OCI-LY1 (cell line): ENCODE data around the gene PLBD2.
"Not testable (repeated sequence)": the region's sequence is repeated elsewhere in the genome, so short reads cannot be mapped to it uniquely, and the experiment has no call there.

Experiments
- H2AFZ ChIP-seq: fragments of 200-600 bp; sonication (generic), shearing (Covaris generic); 2 replicates; pipeline ENCODE4 v1.6.0; 2014; ENCODE audit warnings: antibody characterized with exemption, mild to moderate bottlenecking, low read length
- H3F3A ChIP-seq: fragments of 200-600 bp; sonication (generic), shearing (Covaris generic); 2 replicates; pipeline ENCODE4 v1.6.0; 2014; ENCODE audit warnings: mild to moderate bottlenecking, antibody characterized with exemption, low read length, moderate library complexity; ENCODE audit not compliant: insufficient read depth
- H3K27ac ChIP-seq: fragments of 200-600 bp; sonication (generic); 2 replicates; pipeline ENCODE4 v1.5.1; 2014; ENCODE audit warnings: low read length, mixed run types, mild to moderate bottlenecking, low read depth; ENCODE audit not compliant: poor library complexity, severe bottlenecking
- H3K27me3 ChIP-seq: fragments of 200-600 bp; sonication (generic); 2 replicates; pipeline ENCODE4 v1.6.0; 2014; ENCODE audit warnings: antibody characterized with exemption, mild to moderate bottlenecking, low read length, moderate library complexity; ENCODE audit not compliant: insufficient read depth
- H3K36me3 ChIP-seq: fragments of 200-600 bp; sonication (generic); 2 replicates; pipeline ENCODE4 v1.6.1; 2014; ENCODE audit warnings: mild to moderate bottlenecking, antibody characterized with exemption, low read length, moderate library complexity, mixed read lengths; ENCODE audit not compliant: insufficient read depth
- H3K4me1 ChIP-seq: fragments of 200-600 bp; sonication (generic); 2 replicates; pipeline ENCODE4 v1.5.1; 2014; ENCODE audit warnings: mild to moderate bottlenecking, low read length, moderate library complexity; ENCODE audit not compliant: insufficient read depth, severe bottlenecking
- H3K4me2 ChIP-seq: fragments of 200-600 bp; sonication (generic), shearing (Covaris generic); 2 replicates; pipeline ENCODE4 v1.6.1; 2014; ENCODE audit warnings: low read length
- H3K4me3 ChIP-seq: fragments of 200-600 bp; sonication (generic); 2 replicates; pipeline ENCODE4 v1.5.1; 2014; ENCODE audit warnings: low read length, low read depth, mild to moderate bottlenecking, mixed read lengths; ENCODE audit not compliant: poor library complexity, severe bottlenecking
- H3K79me2 ChIP-seq: fragments of 200-600 bp; shearing (Covaris generic); 2 replicates; pipeline ENCODE4 v1.6.1; 2016; ENCODE audit warnings: mixed run types, low read length, mixed read lengths; ENCODE audit not compliant: insufficient read depth
- H3K9ac ChIP-seq: fragments of 200-600 bp; sonication (generic), shearing (Covaris generic); 2 replicates; pipeline ENCODE4 v1.6.1; 2014; ENCODE audit warnings: mild to moderate bottlenecking, low read length, mixed read lengths
- H3K9me2 ChIP-seq: fragments of 200-600 bp; sonication (generic), shearing (Covaris generic); 2 replicates; pipeline ENCODE4 v1.6.1; 2014; ENCODE audit warnings: low read depth, mild to moderate bottlenecking, low read length, mixed read lengths
- H3K9me3 ChIP-seq: fragments of 200-600 bp; shearing (Covaris generic); 2 replicates; pipeline ENCODE4 v1.6.1; 2014; ENCODE audit warnings: low read length, mixed read lengths
- H4K20me1 ChIP-seq: fragments of 200-600 bp; sonication (generic), shearing (Covaris generic); 2 replicates; pipeline ENCODE4 v1.6.0; 2016; ENCODE audit warnings: mild to moderate bottlenecking, low read length; ENCODE audit not compliant: insufficient read depth
- EZH2 ChIP-seq: fragments of 200-600 bp; sonication (generic), shearing (Covaris generic); IDR thresholded peaks from 2 replicates; pipeline ENCODE4 v1.8.0; 2017; ENCODE audit warnings: borderline replicate concordance, mixed run types, mild to moderate bottlenecking, antibody characterized with exemption, low read length, moderate library complexity, mixed read lengths
- TF ChIP-seq, protein P1 (sequence below): fragments of 200-600 bp; sonication (generic), shearing (Covaris generic); IDR thresholded peaks from 2 replicates; pipeline ENCODE4 v1.5.1; 2017; ENCODE audit warnings: mild to moderate bottlenecking, antibody characterized with exemption, low read length, moderate library complexity, mixed read lengths

PLBD2 gene

DNA sequence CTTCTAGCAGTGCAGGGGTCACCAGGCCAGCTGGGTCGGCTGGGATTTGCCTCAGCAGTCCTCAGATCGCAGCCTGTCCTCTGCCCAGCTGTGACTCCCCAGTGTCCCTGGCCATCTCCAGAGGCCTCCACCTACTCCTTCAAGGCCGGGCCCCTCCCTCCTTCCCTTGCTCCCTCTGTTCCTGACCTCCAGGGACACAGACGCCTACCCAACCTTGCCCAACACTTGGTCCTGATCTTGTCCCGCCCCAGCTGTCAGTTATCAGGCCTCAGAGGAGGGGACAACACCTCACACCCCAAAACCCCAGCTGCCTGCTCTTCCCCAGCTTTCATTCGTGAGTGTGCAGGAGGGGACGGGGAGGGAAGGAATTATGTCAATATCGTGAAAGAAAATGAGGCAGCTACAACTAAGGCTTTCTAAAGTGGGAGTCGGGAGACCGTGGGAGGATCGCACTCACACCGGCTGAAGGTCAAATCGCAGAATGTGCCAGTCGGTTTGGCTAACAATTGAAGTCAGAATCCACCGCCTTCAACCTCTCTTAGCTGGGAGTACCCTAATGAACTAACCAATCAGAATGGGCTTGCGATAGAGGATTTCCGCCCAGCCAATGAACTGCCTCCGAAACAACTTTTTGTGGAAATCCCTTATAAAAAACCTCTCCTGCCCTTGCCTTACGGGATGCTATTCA is 9.4 kb upstream of the PLBD2 start:
- TF ChIP-seq, protein P1, sequence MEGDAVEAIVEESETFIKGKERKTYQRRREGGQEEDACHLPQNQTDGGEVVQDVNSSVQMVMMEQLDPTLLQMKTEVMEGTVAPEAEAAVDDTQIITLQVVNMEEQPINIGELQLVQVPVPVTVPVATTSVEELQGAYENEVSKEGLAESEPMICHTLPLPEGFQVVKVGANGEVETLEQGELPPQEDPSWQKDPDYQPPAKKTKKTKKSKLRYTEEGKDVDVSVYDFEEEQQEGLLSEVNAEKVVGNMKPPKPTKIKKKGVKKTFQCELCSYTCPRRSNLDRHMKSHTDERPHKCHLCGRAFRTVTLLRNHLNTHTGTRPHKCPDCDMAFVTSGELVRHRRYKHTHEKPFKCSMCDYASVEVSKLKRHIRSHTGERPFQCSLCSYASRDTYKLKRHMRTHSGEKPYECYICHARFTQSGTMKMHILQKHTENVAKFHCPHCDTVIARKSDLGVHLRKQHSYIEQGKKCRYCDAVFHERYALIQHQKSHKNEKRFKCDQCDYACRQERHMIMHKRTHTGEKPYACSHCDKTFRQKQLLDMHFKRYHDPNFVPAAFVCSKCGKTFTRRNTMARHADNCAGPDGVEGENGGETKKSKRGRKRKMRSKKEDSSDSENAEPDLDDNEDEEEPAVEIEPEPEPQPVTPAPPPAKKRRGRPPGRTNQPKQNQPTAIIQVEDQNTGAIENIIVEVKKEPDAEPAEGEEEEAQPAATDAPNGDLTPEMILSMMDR, result no peak
- TF ChIP-seq EZH2, result no peak
- Histone ChIP-seq H3K4me3 (no peak overlapping the region), H3K27me3 (no peaks in the 10 kb centered on the region), H3K36me3 (no peaks in the 10 kb centered on the region), H3F3A (no peaks in the 10 kb centered on the region), H3K27ac (no peak overlapping the region), H3K79me2 (no peaks in the 10 kb centered on the region), H3K9me2 (no peaks in the 10 kb centered on the region), H2AFZ (no peak overlapping the region), H3K4me2 (no peak overlapping the region), H3K4me1 (no peaks in the 10 kb centered on the region), H4K20me1 (no peaks in the 10 kb centered on the region), H3K9me3 (no peaks in the 10 kb centered on the region), H3K9ac (no peak overlapping the region)

- Histone ChIP-seq H3K4me2 (no peak overlapping the region), H3K4me1 (no peaks in the 10 kb centered on the region), H3K4me3 (no peak overlapping the region), H3K9me3 (no peaks in the 10 kb centered on the region), H2AFZ (no peak overlapping the region), H3F3A (no peaks in the 10 kb centered on the region), H3K9me2 (no peaks in the 10 kb centered on the region), H3K27ac (no peak overlapping the region), H3K9ac (no peak overlapping the region), H3K36me3 (no peaks in the 10 kb centered on the region), H4K20me1 (no peaks in the 10 kb centered on the region), H3K27me3 (no peaks in the 10 kb centered on the region), H3K79me2 (no peaks in the 10 kb centered on the region)
- no peak for TF ChIP-seq EZH2
- TF ChIP-seq, protein P1, result no peak
These were observed 7.3 kb upstream of the PLBD2 start for GRCh38 chr12:113351089-113351488.

- not testable (repeated sequence) for H3K9me2 ChIP-seq, H3K9ac ChIP-seq
These were observed 4.2 kb upstream of the PLBD2 start for GRCh38 chr12:113354192-113354591.

More at GRCh38 chr12:113354192-113354591, 4.2 kb upstream of the PLBD2 start:
- not testable (repeated sequence) for H2AFZ ChIP-seq, H3K9me3 ChIP-seq, H3K79me2 ChIP-seq, H3K4me2 ChIP-seq, H3K27me3 ChIP-seq, H3F3A ChIP-seq, H3K4me3 ChIP-seq, H3K36me3 ChIP-seq, H4K20me1 ChIP-seq, H3K4me1 ChIP-seq, H3K27ac ChIP-seq
